Measurements from ENCODE around the gene SPATA25.
A peak's percentile ranks its signal among the peaks of the same experiment; 100 is the strongest.
"Not testable (repeated sequence)": the region's sequence is repeated elsewhere in the genome, so short reads cannot be mapped to it uniquely, and the experiment has no call there.

Gene SPATA25

GRCh38 chr20:45887346-45887715 is at the start of gene SPATA25:
Gene SPATA25, minus strand, starts transcription at chr20:45887622. Its CDS starts 32 bp downstream, at chr20:45887590.
- DNase-seq, result no peak

GRCh38 chr20:45935416-45936046 is 48.1 kb upstream of the SPATA25 start:
- DNase-seq, result no peak

- peak; percentile 96 to 97 for DNase-seq
Observed at GRCh38 chr20:45934586-45935415, 47.4 kb upstream of the SPATA25 start, which contains the start of gene PCIF1. Gene PCIF1, plus strand, starts transcription at chr20:45934683. Its CDS starts 4,317 bp downstream, at chr20:45939000.

- DNase-seq, result peak; percentile 75 to 80
Observed at GRCh38 chr20:45934046-45934585, 46.7 kb upstream of the SPATA25 start.

- peak; percentile 93 to 97 for DNase-seq
Observed at GRCh38 chr20:45933266-45934045, 46.0 kb upstream of the SPATA25 start.

GRCh38 chr20:45931680-45932079 is 44.3 kb upstream of the SPATA25 start:
- DNase-seq, result not testable (repeated sequence)

GRCh38 chr20:45927071-45927878 is 39.9 kb upstream of the SPATA25 start:
- no peak for DNase-seq

GRCh38 chr20:45926731-45927070 is 39.3 kb upstream of the SPATA25 start:
- no peak for DNase-seq

- DNase-seq, result no peak
Observed at GRCh38 chr20:45925821-45926506, 38.5 kb upstream of the SPATA25 start.

- no peak for DNase-seq
Observed at GRCh38 chr20:45924391-45925261, 37.2 kb upstream of the SPATA25 start.

- DNase-seq, result no peak
Observed at GRCh38 chr20:45921337-45922189, 34.1 kb upstream of the SPATA25 start.

- DNase-seq, result no peak
Observed at GRCh38 chr20:45920462-45921336, 33.3 kb upstream of the SPATA25 start.

- DNase-seq, result no peak
Observed at GRCh38 chr20:45919542-45920399, 32.3 kb upstream of the SPATA25 start.

GRCh38 chr20:45918779-45919537 is 31.5 kb upstream of the SPATA25 start:
- no peak for DNase-seq

- no peak for DNase-seq
Observed at GRCh38 chr20:45918182-45918737, 30.8 kb upstream of the SPATA25 start.

- DNase-seq, result no peak
Observed at GRCh38 chr20:45917790-45918141, 30.3 kb upstream of the SPATA25 start.

- DNase-seq, result no peak
Observed at GRCh38 chr20:45913116-45913515, 25.7 kb upstream of the SPATA25 start.
